Endothelial cell of umbilical vein (primary cell): ENCODE results near the gene KCNJ4. TPM values are rescaled to one million over a fixed set of nuclear protein-coding genes. Genes with fewer than 3 reads are reported as not detected.

Experiments
- BruUV-seq: library from RNA; stranded (reverse); fragments of 400-500 nt; replicated peaks from 2 replicates; lab custom pipeline; 2021; lab: Mats Ljungman, UMichigan
- CTCF ChIA-PET: fragments of 300-600, 350-600 bp; sonication (Branson Sonifier 250); formaldehyde crosslinking; loops from one replicate; lab custom pipeline; 2021; ENCODE audit warnings: antibody characterized with exemption, inconsistent platforms; lab: Charles Lee
- POLR2A ChIA-PET: fragments of 300-600, 350-600 bp; sonication (Branson Sonifier 250); formaldehyde crosslinking; loops from one replicate; lab custom pipeline; 2021; ENCODE audit warnings: antibody characterized with exemption, inconsistent platforms; lab: Charles Lee
- DNase-seq: peaks from one replicate; pipeline ENCODE4 v3.0.0-alpha.2; 2011; ENCODE audit warnings: low read depth, low spot score
- FAIRE-seq: peaks from 2 replicates; lab custom pipeline; 2011; peaks lifted over from hg19 to GRCh38; lab: Jason Lieb, UNC
- H2AFZ ChIP-seq: 2 replicates; pipeline ENCODE4 v1.6.0; 2012; ENCODE audit warnings: low read depth, low read length, control low read depth, inconsistent platforms
- H3K27ac ChIP-seq: 2 replicates; pipeline ENCODE4 v1.5.1; 2011; ENCODE audit warnings: low read depth, mild to moderate bottlenecking, control low read depth, low read length, moderate library complexity; ENCODE audit not compliant: insufficient read depth
- H3K27me3 ChIP-seq, 2 experiments: 2 replicates each; pipeline versions ENCODE4 v1.6.0 to v1.6.1; 2011; ENCODE audit warnings: low read length in 2 of 2, mixed read lengths in 1 of 2; ENCODE audit not compliant: control insufficient read depth in 2 of 2, insufficient read depth in 2 of 2
- H3K36me3 ChIP-seq, 2 experiments: 2 replicates in 1 of 2; 3 replicates in 1 of 2; pipeline ENCODE4 v1.5.1; 2011; ENCODE audit warnings: low read length in 2 of 2, mild to moderate bottlenecking in 1 of 2, moderate library complexity in 1 of 2; ENCODE audit not compliant: control insufficient read depth in 2 of 2, insufficient read depth in 2 of 2; ENCODE audit errors: extremely low read depth in 1 of 2
- H3K4me1 ChIP-seq: 3 replicates; pipeline ENCODE4 v1.5.1; 2011; ENCODE audit warnings: mild to moderate bottlenecking, low read length; ENCODE audit not compliant: control insufficient read depth, insufficient read depth; ENCODE audit errors: extremely low read depth
- H3K4me2 ChIP-seq: 2 replicates; pipeline ENCODE4 v1.6.1; 2011; ENCODE audit warnings: low read length, control low read depth, mixed read lengths; ENCODE audit not compliant: insufficient read depth
- H3K4me3 ChIP-seq, 3 experiments: fragments of 200-600 bp in 1 of 3; sonication (generic), shearing (Covaris generic) in 1 of 3; replicated peaks in 1 of 3; 2 replicates each; pipeline ENCODE4 v1.5.1; 2011 to 2016; ENCODE audit warnings: control low read depth in 3 of 3, low read length in 3 of 3, mild to moderate bottlenecking in 2 of 3, inconsistent platforms in 1 of 3, low read depth in 1 of 3, moderate library complexity in 1 of 3; ENCODE audit not compliant: insufficient read depth in 1 of 3
- H3K79me2 ChIP-seq: 2 replicates; pipeline ENCODE4 v1.6.0; 2012; ENCODE audit warnings: low read length, inconsistent platforms; ENCODE audit not compliant: control insufficient read depth, insufficient read depth
- H3K9ac ChIP-seq: replicated peaks from 2 replicates; pipeline ENCODE3; 2011; ENCODE audit warnings: low read length, control low read depth; ENCODE audit not compliant: insufficient read depth; ENCODE audit errors: extremely low read depth
- H3K9me1 ChIP-seq: replicated peaks from 3 replicates; pipeline ENCODE4 v1.6.0; 2011; ENCODE audit warnings: mild to moderate bottlenecking, low read length; ENCODE audit not compliant: control insufficient read depth, insufficient read depth; ENCODE audit errors: extremely low read depth
- H3K9me3 ChIP-seq: replicated peaks from 2 replicates; pipeline ENCODE4 v1.5.1; 2012; ENCODE audit warnings: low read length, inconsistent platforms; ENCODE audit not compliant: control insufficient read depth, insufficient read depth
- H4K20me1 ChIP-seq: replicated peaks from 2 replicates; pipeline ENCODE3; 2011; ENCODE audit warnings: mild to moderate bottlenecking, low read length; ENCODE audit not compliant: control insufficient read depth, insufficient read depth; ENCODE audit errors: extremely low read depth
- CTCF ChIP-seq, 2 donors: IDR thresholded peaks; 1 replicate in 1 of 2; 2 replicates in 1 of 2; pipeline ENCODE4 v1.5.1; 2011; ENCODE audit warnings: low read length in 2 of 2, mild to moderate bottlenecking in 2 of 2, moderate library complexity in 2 of 2, control low read depth in 1 of 2, inconsistent platforms in 1 of 2, low read depth in 1 of 2; ENCODE audit not compliant: insufficient read depth in 1 of 2; ENCODE audit errors: extremely low read depth in 1 of 2
- EZH2 ChIP-seq: IDR thresholded peaks from 2 replicates; pipeline ENCODE4 v1.6.1; 2012; ENCODE audit warnings: borderline replicate concordance, low read depth, mild to moderate bottlenecking, moderate library complexity, low read length, inconsistent platforms; ENCODE audit not compliant: severe bottlenecking
- FOS ChIP-seq: IDR thresholded peaks from 2 replicates; pipeline ENCODE4 v1.6.1; 2011; ENCODE audit warnings: mild to moderate bottlenecking, low read length, moderate library complexity, borderline replicate concordance; ENCODE audit not compliant: insufficient read depth
- GATA2 ChIP-seq: IDR thresholded peaks from 2 replicates; pipeline ENCODE4 v1.7.0; 2011; ENCODE audit warnings: low read depth, mild to moderate bottlenecking, moderate library complexity, mixed read lengths, low read length; ENCODE audit not compliant: insufficient read length, insufficient read depth
- JUN ChIP-seq: IDR thresholded peaks from 2 replicates; pipeline ENCODE4 v1.6.1; 2011; ENCODE audit warnings: borderline replicate concordance, low read depth; ENCODE audit not compliant: insufficient read length, insufficient read depth
- MAX ChIP-seq: IDR thresholded peaks from 2 replicates; pipeline ENCODE4 v1.6.1; 2011; ENCODE audit not compliant: insufficient read depth, insufficient read length
- MYC ChIP-seq: IDR thresholded peaks from one replicate; pipeline ENCODE4 v1.6.1; 2011; ENCODE audit warnings: mild to moderate bottlenecking, low read depth, low read length
- POLR2A ChIP-seq: IDR thresholded peaks from 2 replicates; pipeline ENCODE4 v1.6.1; 2012; ENCODE audit warnings: low read depth, mild to moderate bottlenecking, control low read depth, low read length
- POLR2AphosphoS5 ChIP-seq: IDR thresholded peaks from 2 replicates; pipeline ENCODE4 v1.6.1; 2012; ENCODE audit warnings: low read depth, mild to moderate bottlenecking, control low read depth, low read length, moderate library complexity; ENCODE audit not compliant: insufficient read depth
- dilution Hi-C: fragments of 300-500 bp; cut with MboI; formaldehyde crosslinking; loops from one replicate; pipeline ENCODE4 v1.15.0; 2019; ENCODE audit warnings: low sequenced_read_pairs; ENCODE audit not compliant: extremely low pct_ligation_motif_present
- intact Hi-C: fragments of 100-400 bp; cut with micrococcal nuclease; formaldehyde crosslinking; loops from one replicate; pipeline ENCODE4 v1.10.0; 2022
- polyA plus RNA-seq, 4 experiments: library from polyadenylated mRNA; depleted of rRNA in 3 of 4; stranded (reverse) in 3 of 4; unstranded in 1 of 4; fragments of >200 nt; gene quantifications; 2 replicates each; pipeline versions ENCODE4 v1.2.1 to v1.2.3, GENCODE V29; 2011 to 2012; ENCODE audit warnings: missing spikeins in 1 of 4
- total RNA-seq: library from RNA; stranded (reverse); gene quantifications from 2 replicates; pipeline ENCODE4 v1.2.3, GENCODE V29; 2021

KCNJ4 gene
- total and polyA plus RNA-seq, 2 donors (not counting 3 experiments of a cell fraction or from before 2014, with no cell fraction given) = not detected

- no peak overlapping the region for H2AFZ ChIP-seq
- intact Hi-C loops (no loop called here), dilution Hi-C loops (no loop called here)
- no peaks in the 10 kb centered on the region for H3K36me3 ChIP-seq
- H3K9me1 ChIP-seq = no peaks in the 10 kb centered on the region
- H3K9me3 ChIP-seq = no peaks in the 10 kb centered on the region
- FAIRE-seq (no peak), DNase-seq (no peak)
- ChIA-PET CTCF (interaction anchor here (1.6 kb wide), 1 partner anchor 350 kb away, joined by 3 read pairs; no protein-coding TSS in a partner anchor), POLR2A (no interaction called here)
- no peak overlapping the region for H3K9ac ChIP-seq
- H3K27me3 ChIP-seq = peaks cover 7 to 10% of the 10 kb centered on the region in 2 experiments
- H3K4me3 ChIP-seq = no peak overlapping the region
- no peaks in the 10 kb centered on the region for H3K79me2 ChIP-seq
- H3K27ac ChIP-seq = no peak overlapping the region
- H3K4me2 ChIP-seq = no peak overlapping the region
- H4K20me1 ChIP-seq = no peaks in the 10 kb centered on the region
- no TSS peak for BruUV-seq
- TF ChIP-seq EZH2 (no peak), MYC (no peak), POLR2AphosphoS5 (no peak), GATA2 (no peak), JUN (no peak), POLR2A (no peak), CTCF (IDR thresholded peaks at IDR 0.05; ENCODE audit: extremely low read depth in 1 of 2, insufficient read depth in 1 of 2, low read depth in 1 of 2, low read length in 2 of 2) (no peak), MAX (no peak), FOS (no peak)
- no peaks in the 10 kb centered on the region for H3K4me1 ChIP-seq
These were observed 52.8 kb downstream of the KCNJ4 start for GRCh38 chr22:38402204-38402603.
